Smooth muscle cell (in vitro differentiated cells): ENCODE results near the gene BRCA1. TPM values are rescaled to one million over a fixed set of nuclear protein-coding genes. Genes with fewer than 3 reads are reported as not detected.

Experiments used
- DNase-seq: peaks from one replicate; lab custom pipeline; 2025; ENCODE audit not compliant: unreplicated experiment; lab: John Stamatoyannopoulos, UW
- H2AFZ ChIP-seq: fragments of 200-600 bp; sonication (generic); 2 replicates; pipeline ENCODE4 v1.6.0; 2016; ENCODE audit warnings: antibody characterized with exemption, low read depth, mild to moderate bottlenecking
- H3F3A ChIP-seq: fragments of 200-600 bp; sonication (generic); 2 replicates; pipeline ENCODE4 v1.6.0; 2017; ENCODE audit warnings: antibody characterized with exemption, low read depth
- H3K27ac ChIP-seq: fragments of 200-600 bp; sonication (generic); 2 replicates; pipeline ENCODE4 v1.5.1; 2016; ENCODE audit warnings: low read depth, mild to moderate bottlenecking
- H3K27me3 ChIP-seq: fragments of 200-600 bp; sonication (generic); 2 replicates; pipeline ENCODE4 v1.6.1; 2016; ENCODE audit warnings: low read depth, mild to moderate bottlenecking
- H3K36me3 ChIP-seq: fragments of 200-600 bp; sonication (generic); 2 replicates; pipeline ENCODE4 v1.5.1; 2016; ENCODE audit warnings: low read depth
- H3K4me1 ChIP-seq: fragments of 200-600 bp; sonication (generic); 2 replicates; pipeline ENCODE4 v1.5.1; 2016; ENCODE audit warnings: low read depth
- H3K4me2 ChIP-seq: fragments of 200-600 bp; sonication (generic); 2 replicates; pipeline ENCODE4 v1.6.0; 2016; ENCODE audit warnings: mild to moderate bottlenecking
- H3K4me3 ChIP-seq: fragments of 200-600 bp; sonication (generic); 2 replicates; pipeline ENCODE4 v1.5.1; 2016; ENCODE audit warnings: mild to moderate bottlenecking
- H3K79me2 ChIP-seq: fragments of 200-600 bp; sonication (generic); 2 replicates; pipeline ENCODE4 v1.6.0; 2016; ENCODE audit warnings: low read depth, mild to moderate bottlenecking
- H3K9ac ChIP-seq: fragments of 200-600 bp; sonication (generic); 2 replicates; pipeline ENCODE4 v1.6.0; 2016; ENCODE audit warnings: low read depth
- H3K9me3 ChIP-seq: fragments of 200-600 bp; sonication (generic); replicated peaks from 2 replicates; pipeline ENCODE4 v1.5.1; 2016; ENCODE audit warnings: low read depth
- H4K20me1 ChIP-seq: fragments of 200-600 bp; sonication (generic); 2 replicates; pipeline ENCODE4 v1.6.0; 2016; ENCODE audit warnings: low read depth
- CTCF ChIP-seq: fragments of 200-600 bp; sonication (generic); IDR thresholded peaks from 2 replicates; pipeline ENCODE4 v1.5.1; 2017; ENCODE audit warnings: borderline replicate concordance, mild to moderate bottlenecking, antibody characterized with exemption; ENCODE audit not compliant: insufficient read depth, poor library complexity, severe bottlenecking
- WGBS: methylation state at CpG from one replicate; pipeline ENCODE4 v1.1.7; 2016; ENCODE audit warnings: low lambda C conversion rate; 5-methylcytosine and 5-hydroxymethylcytosine counted together
- polyA plus RNA-seq: library from polyadenylated mRNA; unstranded; fragments of >200 nt; fragmentation: Nextera tagmentation; extraction: Ambion mirVana; gene quantifications from 2 replicates; pipeline ENCODE4 v1.2.1, GENCODE V29; 2016
- total RNA-seq: library from RNA; depleted of rRNA; stranded (reverse); fragments of >200 nt; gene quantifications from 2 replicates; pipeline ENCODE4 v1.2.3, GENCODE V29; 2014

The BRCA1 gene
- total and polyA plus RNA-seq, 2 experiments from 2014 or later, result 5.4 to 22.7 TPM

- Histone ChIP-seq H3K4me3 (peak within 1 kb of the TSS; percentile 99), H3K4me1 (peaks cover 6% of the 10 kb centered on the region), H3K27me3 (no peaks in the 10 kb centered on the region), H3K27ac (peak within 1 kb of the TSS; percentile 92), H3K4me2 (peak within 1 kb of the TSS; percentile 100), H3K36me3 (no peaks in the 10 kb centered on the region), H3K9me3 (no peaks in the 10 kb centered on the region), H3F3A (peaks cover 8% of the 10 kb centered on the region), H2AFZ (peak within 1 kb of the TSS; percentile 45), H3K79me2 (peaks cover 29% of the 10 kb centered on the region), H3K9ac (peak within 1 kb of the TSS; percentile 96), H4K20me1 (peaks cover 32% of the 10 kb centered on the region)
- 2% methylated on average over 73 of the region's 80 CpGs for WGBS
- DNase-seq, result peak; percentile 50
- no peak for TF ChIP-seq CTCF
These were observed 103.2 kb downstream of the BRCA1 start, which contains the start of gene VAT1 for GRCh38 chr17:43021741-43022512. Gene VAT1 (minus strand): TSS chr17:43022385. CDS start chr17:43022322, 63 bp downstream.

- Histone ChIP-seq H3K79me2 (peaks cover 29% of the 10 kb centered on the region), H4K20me1 (peaks cover 40% of the 10 kb centered on the region), H3K27ac (peak overlapping the region; percentile 92), H3K4me1 (peaks cover 6% of the 10 kb centered on the region), H2AFZ (peak overlapping the region; percentile 45), H3K9ac (peak overlapping the region; percentile 96), H3K27me3 (no peaks in the 10 kb centered on the region), H3K4me2 (peak overlapping the region; percentile 100), H3K4me3 (peak overlapping the region; percentile 99), H3K9me3 (no peaks in the 10 kb centered on the region), H3K36me3 (no peaks in the 10 kb centered on the region), H3F3A (peaks cover 8% of the 10 kb centered on the region)
- no peak for TF ChIP-seq CTCF
- WGBS, result 15% methylated on average over 26 of the region's 40 CpGs
- peak; percentile 52 for DNase-seq
These were observed 104.1 kb downstream of the BRCA1 start for GRCh38 chr17:43020789-43021740.

GRCh38 chr17:43020030-43020621 lies 105.0 kb downstream of the BRCA1 start:
- Histone ChIP-seq H3K27me3 (no peaks in the 10 kb centered on the region), H3K4me2 (peak overlapping the region; percentile 100), H3K9me3 (no peaks in the 10 kb centered on the region), H3F3A (peaks cover 8% of the 10 kb centered on the region), H3K4me1 (peaks cover 6% of the 10 kb centered on the region), H3K36me3 (no peaks in the 10 kb centered on the region), H4K20me1 (peaks cover 42% of the 10 kb centered on the region), H2AFZ (no peak overlapping the region), H3K79me2 (peaks cover 29% of the 10 kb centered on the region), H3K9ac (peak overlapping the region; percentile 26), H3K27ac (peak overlapping the region; percentile 92), H3K4me3 (peak overlapping the region; percentile 99)
- 45% methylated on average over 6 of the region's 6 CpGs for WGBS
- no peak for DNase-seq
- no peak for TF ChIP-seq CTCF
